ENCODE results near the gene DNAH14. TPM values are rescaled to one million over a fixed set of nuclear protein-coding genes. Genes with fewer than 3 reads are reported as not detected.

Gene DNAH14
- total and polyA plus RNA-seq, 2 of the 13 experiments (the other 11 are each of a cell fraction or from before 2014, with no cell fraction given) = 4.5 to 27.5 TPM

GRCh38 chr1:225428068-225428880, 498.8 kb downstream of the DNAH14 start (continued):
- TF ChIP-seq DMTF1 (CRISPR knock-in tag; IDR thresholded peaks at IDR 0.05) (no peak), ZC3H4 (CRISPR knock-in tag; IDR thresholded peaks at IDR 0.05; ENCODE audit: borderline replicate concordance) (peak; percentile 81; the same call in 1 of the 2 replicates), MAFG (CRISPR knock-in tag; IDR thresholded peaks at IDR 0.05) (peak; percentile 90), TSC22D2 (CRISPR knock-in tag; IDR thresholded peaks at IDR 0.05; ENCODE audit: borderline replicate concordance) (no peak), IRF1 (CRISPR knock-in tag; IDR thresholded peaks at IDR 0.05; ENCODE audit: low read depth) (no peak), ZNF75D (CRISPR knock-in tag; IDR thresholded peaks at IDR 0.05; ENCODE audit: borderline replicate concordance) (no peak), TP53 (CRISPR knock-in tag; conservative IDR thresholded peaks at IDR 0.05) (no peak), MYNN (CRISPR knock-in tag; IDR thresholded peaks at IDR 0.05; ENCODE audit: low read depth) (no peak), ZNF18 (CRISPR knock-in tag; IDR thresholded peaks at IDR 0.05; ENCODE audit: insufficient replicate concordance) (peak; percentile 69), KDM1A (CRISPR knock-in tag; IDR thresholded peaks at IDR 0.05) (no peak), MLX (CRISPR knock-in tag; IDR thresholded peaks at IDR 0.05) (no peak), SCMH1 (CRISPR knock-in tag; IDR thresholded peaks at IDR 0.05; ENCODE audit: borderline replicate concordance) (no peak), DPF2 (CRISPR knock-in tag; IDR thresholded peaks at IDR 0.05; ENCODE audit: borderline replicate concordance, low read depth) (no peak), ZNF773 (CRISPR knock-in tag; IDR thresholded peaks at IDR 0.05; ENCODE audit: borderline replicate concordance) (no peak), ZNF468 (CRISPR knock-in tag; IDR thresholded peaks at IDR 0.05) (no peak), ETV5 (CRISPR knock-in tag; IDR thresholded peaks at IDR 0.05; ENCODE audit: borderline replicate concordance) (no peak; the same call in 1 of the 2 replicates), ZHX1 (CRISPR knock-in tag; IDR thresholded peaks at IDR 0.05; ENCODE audit: low read depth) (no peak), CBX1 (IDR thresholded peaks at IDR 0.05; ENCODE audit: low read depth) (no peak), ZNF891 (CRISPR knock-in tag; IDR thresholded peaks at IDR 0.05) (0 out of 2 replicates have a peak, but pooled peaks have one; percentile 51), PRPF4 (IDR thresholded peaks at IDR 0.05; ENCODE audit: low read depth, low read length, poor library complexity, severe bottlenecking) (no peak), ELF3 (CRISPR knock-in tag; IDR thresholded peaks at IDR 0.05) (peak; percentile 26; the same call in 1 of the 2 replicates)
